B cell (primary cell): ENCODE results near the gene MCF2L.

Experiments
- CTCF ChIP-seq: fragments of 200-600 bp; IDR thresholded peaks from one replicate; pipeline ENCODE4 v1.8.0; 2022; ENCODE audit warnings: antibody characterized with exemption, mild to moderate bottlenecking
- EZH2 ChIP-seq: IDR thresholded peaks from 2 replicates; pipeline ENCODE4 v1.6.1; 2012; ENCODE audit warnings: borderline replicate concordance, low read depth, mild to moderate bottlenecking, moderate library complexity, low read length; ENCODE audit not compliant: insufficient read depth, poor library complexity, severe bottlenecking

- no peak for TF ChIP-seq CTCF
- TF ChIP-seq EZH2 = no peak
These were observed 4.0 kb upstream of the MCF2L start for GRCh38 chr13:112964971-112965492.
